Type B pancreatic cell (in vitro differentiated cells): ENCODE results near the gene SYPL1. TPM values are rescaled to one million over a fixed set of nuclear protein-coding genes. Genes with fewer than 3 reads are reported as not detected.

Experiments
- DNase-seq: peaks from one replicate; pipeline ENCODE4 v3.0.0; 2021; ENCODE audit warnings: mixed read lengths; ENCODE audit not compliant: unreplicated experiment; ENCODE audit errors: extremely low spot score
- H3K27ac Mint-ChIP-seq: 2 replicates; pipeline ENCODE4 v1.8.0; 2021; ENCODE audit warnings: mild to moderate bottlenecking, mixed read lengths
- H3K27me3 Mint-ChIP-seq: 2 replicates; pipeline ENCODE4 v1.8.0; 2021; ENCODE audit warnings: mixed read lengths
- H3K36me3 Mint-ChIP-seq: 2 replicates; pipeline ENCODE4 v1.8.0; 2021; ENCODE audit warnings: mixed read lengths
- H3K4me1 Mint-ChIP-seq: one replicate; pipeline ENCODE4 v1.8.0; 2021; ENCODE audit warnings: mixed read lengths; ENCODE audit not compliant: unreplicated experiment
- H3K4me3 Mint-ChIP-seq: 2 replicates; pipeline ENCODE4 v1.8.0; 2021; ENCODE audit warnings: mild to moderate bottlenecking, mixed read lengths
- H3K9me3 Mint-ChIP-seq: 2 replicates; pipeline ENCODE4 v1.8.0; 2021; ENCODE audit warnings: mixed read lengths
- CTCF ChIP-seq: fragments of 200-600 bp; sonication (generic); conservative IDR thresholded peaks from 2 replicates; pipeline ENCODE4 v1.5.0; 2021; ENCODE audit warnings: antibody characterized with exemption, mild to moderate bottlenecking
- total RNA-seq: library from RNA; stranded (reverse); gene quantifications from 2 replicates; pipeline ENCODE4 v1.2.1, GENCODE V29; 2021; ENCODE audit warnings: low replicate concordance

SYPL1 gene
- total RNA-seq, 1 donor from 2014 or later, result 59.0 TPM

- peaks cover 3% of the 10 kb centered on the region for H3K36me3 Mint-ChIP-seq
Measured at GRCh38 chr7:106060394-106060920, 51.7 kb downstream of the SYPL1 start.

GRCh38 chr7:106059556-106059955 lies 52.6 kb downstream of the SYPL1 start:
- Mint-ChIP-seq H3K9me3 (no peaks in the 10 kb centered on the region), H3K4me3 (no peak overlapping the region), H3K36me3 (peaks cover 3% of the 10 kb centered on the region), H3K4me1 (peaks cover 32% of the 10 kb centered on the region), H3K27ac (no peak overlapping the region), H3K27me3 (no peaks in the 10 kb centered on the region)
- DNase-seq, result no peak
- TF ChIP-seq CTCF, result no peak

More at GRCh38 chr7:106060394-106060920, 51.7 kb downstream of the SYPL1 start:
- Mint-ChIP-seq H3K4me3 (no peak overlapping the region), H3K27me3 (no peaks in the 10 kb centered on the region), H3K4me1 (peaks cover 41% of the 10 kb centered on the region), H3K27ac (no peak overlapping the region), H3K9me3 (no peaks in the 10 kb centered on the region)
- DNase-seq, result no peak
- no peak for TF ChIP-seq CTCF

- Mint-ChIP-seq H3K4me3 (no peak overlapping the region), H3K27ac (no peak overlapping the region), H3K4me1 (peaks cover 27% of the 10 kb centered on the region)
Measured at GRCh38 chr7:106058928-106059324, 53.2 kb downstream of the SYPL1 start.

GRCh38 chr7:106057962-106058927 lies 53.9 kb downstream of the SYPL1 start:
- peaks cover 3% of the 10 kb centered on the region for H3K27me3 Mint-ChIP-seq
- H3K9me3 Mint-ChIP-seq, result no peaks in the 10 kb centered on the region
- H3K4me1 Mint-ChIP-seq, result peaks cover 22% of the 10 kb centered on the region
- no peak for DNase-seq
- TF ChIP-seq CTCF, result no peak
- peaks cover 3% of the 10 kb centered on the region for H3K36me3 Mint-ChIP-seq
- peak overlapping the region; percentile 2 for H3K27ac Mint-ChIP-seq
- H3K4me3 Mint-ChIP-seq, result no peak overlapping the region

More at GRCh38 chr7:106058928-106059324, 53.2 kb downstream of the SYPL1 start:
- no peak for DNase-seq
- H3K9me3 Mint-ChIP-seq, result no peaks in the 10 kb centered on the region
- peaks cover under 1% of the 10 kb centered on the region for H3K27me3 Mint-ChIP-seq
- peaks cover 3% of the 10 kb centered on the region for H3K36me3 Mint-ChIP-seq
- no peak for TF ChIP-seq CTCF

- H3K4me1 Mint-ChIP-seq, result peaks cover 15% of the 10 kb centered on the region
- no peaks in the 10 kb centered on the region for H3K9me3 Mint-ChIP-seq
- TF ChIP-seq CTCF, result no peak
- no peak for DNase-seq
- peak overlapping the region; percentile 2 for H3K27ac Mint-ChIP-seq
- H3K27me3 Mint-ChIP-seq, result peaks cover 3% of the 10 kb centered on the region
- H3K4me3 Mint-ChIP-seq, result no peak overlapping the region
- no peaks in the 10 kb centered on the region for H3K36me3 Mint-ChIP-seq
Measured at GRCh38 chr7:106057204-106057961, 54.7 kb downstream of the SYPL1 start.
